Transverse colon (tissue), 4 donors: ENCODE results near the gene KSR1.

Experiments used
- CTCF ChIP-seq, 5 experiments: fragments of 200-600 bp in 3 of 5; fragments of 450-650 bp in 2 of 5; sonication (generic) in 3 of 5; IDR thresholded peaks; 1 replicate in 2 of 5; 2 replicates in 3 of 5; pipeline ENCODE4 v1.5.1; 2016 to 2017; ENCODE audit warnings: antibody characterized with exemption in 5 of 5, inconsistent platforms in 3 of 5, mild to moderate bottlenecking in 2 of 5, moderate library complexity in 1 of 5
- POLR2AphosphoS5 ChIP-seq, 3 donors: sonication (generic); formaldehyde crosslinking; IDR thresholded peaks; one replicate each; pipeline ENCODE4 v1.6.1; 2016; ENCODE audit warnings: antibody characterized with exemption in 3 of 3

GRCh38 chr17:27429666-27430382, 26.4 kb upstream of the KSR1 start:
- TF ChIP-seq POLR2AphosphoS5 (IDR thresholded peaks at IDR 0.05) (no peak), CTCF (IDR thresholded peaks at IDR 0.05) (no peak)
